Fibroblast of lung (primary cell): Measurements from ENCODE around the gene NUPR1. TPM values are rescaled to one million over a fixed set of nuclear protein-coding genes. Genes with fewer than 3 reads are reported as not detected.

ENCODE experiments used
- DNase-seq, 2 donors: peaks; one replicate each; pipeline versions ENCODE4 v3.0.0 to v3.0.0-alpha.2; 2010; ENCODE audit warnings: low read depth in 2 of 2
- H2AFZ ChIP-seq: 2 replicates; pipeline ENCODE4 v1.5.1; 2012; ENCODE audit warnings: low read length, control low read depth, inconsistent platforms
- H3K27ac ChIP-seq: 2 replicates; pipeline ENCODE4 v1.5.1; 2011; ENCODE audit warnings: low read length, control low read depth; ENCODE audit not compliant: insufficient read depth
- H3K27me3 ChIP-seq: 2 replicates; pipeline ENCODE4 v1.5.1; 2011; ENCODE audit warnings: mild to moderate bottlenecking, low read length; ENCODE audit not compliant: control insufficient read depth, insufficient read depth
- H3K36me3 ChIP-seq: 2 replicates; pipeline ENCODE4 v1.5.1; 2011; ENCODE audit warnings: low read length; ENCODE audit not compliant: control insufficient read depth, insufficient read depth
- H3K4me1 ChIP-seq: 2 replicates; pipeline ENCODE4 v1.5.1; 2011; ENCODE audit warnings: low read length; ENCODE audit not compliant: control insufficient read depth, insufficient read depth; ENCODE audit errors: extremely low read depth
- H3K4me2 ChIP-seq: 2 replicates; pipeline ENCODE4 v1.5.1; 2011; ENCODE audit warnings: low read length, control low read depth; ENCODE audit not compliant: insufficient read depth; ENCODE audit errors: extremely low read depth
- H3K4me3 ChIP-seq, 4 experiments: fragments of 200-600 bp in 1 of 4; sonication (generic) in 1 of 4; replicated peaks in 1 of 4; 2 replicates each; pipeline ENCODE4 v1.5.1; 2011 to 2016; ENCODE audit warnings: low read length in 4 of 4, low read depth in 3 of 4, mild to moderate bottlenecking in 3 of 4, control low read depth in 2 of 4, inconsistent platforms in 1 of 4, mixed read lengths in 1 of 4; ENCODE audit not compliant: insufficient read depth in 1 of 4; ENCODE audit errors: control extremely low read depth in 1 of 4
- H3K79me2 ChIP-seq: 2 replicates; pipeline ENCODE4 v1.5.1; 2012; ENCODE audit warnings: mild to moderate bottlenecking, low read length, inconsistent platforms; ENCODE audit not compliant: control insufficient read depth, insufficient read depth
- H3K9ac ChIP-seq: 2 replicates; pipeline ENCODE4 v1.5.1; 2011; ENCODE audit warnings: mild to moderate bottlenecking, low read length, control low read depth; ENCODE audit not compliant: insufficient read depth
- H3K9me3 ChIP-seq: 2 replicates; pipeline ENCODE4 v1.5.1; 2012; ENCODE audit warnings: low read depth, low read length; ENCODE audit not compliant: control insufficient read depth, insufficient read depth
- H4K20me1 ChIP-seq: 2 replicates; pipeline ENCODE4 v1.5.1; 2011; ENCODE audit warnings: low read length; ENCODE audit not compliant: control insufficient read depth, insufficient read depth; ENCODE audit errors: extremely low read depth
- EZH2 ChIP-seq: IDR thresholded peaks from 2 replicates; pipeline ENCODE4 v1.5.1; 2012; ENCODE audit warnings: low read length, control low read depth, mild to moderate bottlenecking; ENCODE audit errors: missing control alignments
- polyA plus RNA-seq, 2 donors: library from polyadenylated mRNA; depleted of rRNA in 1 of 2; stranded (reverse) in 1 of 2; unstranded in 1 of 2; fragments of >200 nt; gene quantifications; 2 replicates each; pipeline ENCODE4 v1.2.1, GENCODE V29; 2011 to 2012; ENCODE audit warnings: missing spikeins in 1 of 2
- total RNA-seq: library from RNA; depleted of rRNA; stranded (reverse); fragments of >200 nt; gene quantifications from 2 replicates; pipeline ENCODE4 v1.2.1, GENCODE V29; 2014
- TF ChIP-seq, protein P1 (sequence below), 2 donors: IDR thresholded peaks in 1 of 2; conservative IDR thresholded peaks in 1 of 2; 1 replicate in 1 of 2; 2 replicates in 1 of 2; pipeline ENCODE4 v1.5.1; 2011 to 2012; ENCODE audit warnings: low read length in 2 of 2, control low read depth in 1 of 2, inconsistent platforms in 1 of 2, low read depth in 1 of 2, mild to moderate bottlenecking in 1 of 2

NUPR1 gene
- total and polyA plus RNA-seq, 2 donors (not counting 1 experiment from before 2014, with no cell fraction given) = 38.0 to 87.0 TPM

DNA sequence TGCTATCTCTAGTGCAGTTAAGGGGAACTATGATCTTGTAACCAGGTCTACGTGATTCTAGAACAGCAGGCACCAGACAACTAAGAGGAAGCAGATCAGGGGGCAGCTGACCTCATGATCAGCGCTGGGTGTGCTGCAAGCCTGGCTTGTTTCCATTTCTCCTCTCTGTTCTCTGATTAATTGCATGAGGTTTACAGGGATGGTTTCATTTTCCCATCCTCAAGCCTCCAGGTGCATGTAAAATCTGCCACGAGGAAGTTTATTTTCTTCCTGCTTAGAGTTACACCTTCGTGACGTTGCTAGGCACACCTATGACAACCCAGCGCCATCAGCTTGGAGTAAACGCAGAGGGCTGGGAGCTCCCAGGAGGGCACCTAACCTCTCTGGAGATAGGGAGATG is 4.3 kb upstream of the NUPR1 start:
- TF ChIP-seq, protein P1, sequence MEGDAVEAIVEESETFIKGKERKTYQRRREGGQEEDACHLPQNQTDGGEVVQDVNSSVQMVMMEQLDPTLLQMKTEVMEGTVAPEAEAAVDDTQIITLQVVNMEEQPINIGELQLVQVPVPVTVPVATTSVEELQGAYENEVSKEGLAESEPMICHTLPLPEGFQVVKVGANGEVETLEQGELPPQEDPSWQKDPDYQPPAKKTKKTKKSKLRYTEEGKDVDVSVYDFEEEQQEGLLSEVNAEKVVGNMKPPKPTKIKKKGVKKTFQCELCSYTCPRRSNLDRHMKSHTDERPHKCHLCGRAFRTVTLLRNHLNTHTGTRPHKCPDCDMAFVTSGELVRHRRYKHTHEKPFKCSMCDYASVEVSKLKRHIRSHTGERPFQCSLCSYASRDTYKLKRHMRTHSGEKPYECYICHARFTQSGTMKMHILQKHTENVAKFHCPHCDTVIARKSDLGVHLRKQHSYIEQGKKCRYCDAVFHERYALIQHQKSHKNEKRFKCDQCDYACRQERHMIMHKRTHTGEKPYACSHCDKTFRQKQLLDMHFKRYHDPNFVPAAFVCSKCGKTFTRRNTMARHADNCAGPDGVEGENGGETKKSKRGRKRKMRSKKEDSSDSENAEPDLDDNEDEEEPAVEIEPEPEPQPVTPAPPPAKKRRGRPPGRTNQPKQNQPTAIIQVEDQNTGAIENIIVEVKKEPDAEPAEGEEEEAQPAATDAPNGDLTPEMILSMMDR (conservative IDR thresholded peaks at IDR 0.05 in 1 of 2, IDR thresholded peaks at IDR 0.05 in 1 of 2; ENCODE audit: low read depth in 1 of 2, low read length in 2 of 2) = no peak
- TF ChIP-seq EZH2 = no peak
- Histone ChIP-seq H3K9ac (no peak overlapping the region), H3K27me3 (no peaks in the 10 kb centered on the region), H3K79me2 (peaks cover 4% of the 10 kb centered on the region), H3K27ac (no peak overlapping the region), H4K20me1 (no peaks in the 10 kb centered on the region), H3K4me3 (no peak overlapping the region), H3K4me2 (no peak overlapping the region), H3K9me3 (no peaks in the 10 kb centered on the region), H3K36me3 (no peaks in the 10 kb centered on the region), H3K4me1 (peaks cover 4% of the 10 kb centered on the region), H2AFZ (no peak overlapping the region)
- no peak for DNase-seq

DNA sequence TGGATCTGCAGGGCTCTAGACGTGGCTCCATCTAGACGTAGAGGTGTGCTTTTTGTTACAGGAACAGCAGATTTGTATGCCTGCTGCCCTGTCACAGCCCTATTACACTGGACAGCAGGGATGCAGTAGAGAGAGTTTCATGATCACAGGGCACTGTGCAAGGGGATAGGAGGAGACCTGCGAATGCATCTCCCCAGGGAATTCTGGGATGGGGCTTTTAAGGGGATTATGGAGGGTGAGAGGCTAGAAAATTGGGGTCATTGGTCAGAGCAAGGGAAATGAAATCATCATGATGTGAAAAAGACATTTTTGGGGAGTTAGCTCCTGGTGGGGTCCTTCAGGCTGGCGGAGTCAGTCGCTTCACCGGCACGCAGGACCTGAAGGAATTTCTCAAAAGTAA is 3.9 kb upstream of the NUPR1 start:
- no peaks in the 10 kb centered on the region for H3K9me3 ChIP-seq
- no peak overlapping the region for H3K9ac ChIP-seq
- no peak overlapping the region for H3K27ac ChIP-seq
- H4K20me1 ChIP-seq = no peaks in the 10 kb centered on the region
- peaks cover 9% of the 10 kb centered on the region for H3K79me2 ChIP-seq
- H3K4me1 ChIP-seq = peaks cover 8% of the 10 kb centered on the region
- DNase-seq = no peak
- H2AFZ ChIP-seq = no peak overlapping the region
- H3K4me2 ChIP-seq = no peak overlapping the region
- no peaks in the 10 kb centered on the region for H3K27me3 ChIP-seq
- H3K36me3 ChIP-seq = no peaks in the 10 kb centered on the region
- TF ChIP-seq EZH2 = no peak
- TF ChIP-seq, protein P1 (conservative IDR thresholded peaks at IDR 0.05 in 1 of 2, IDR thresholded peaks at IDR 0.05 in 1 of 2; ENCODE audit: low read depth in 1 of 2, low read length in 2 of 2) = no peak
- H3K4me3 ChIP-seq = no peak overlapping the region

DNA sequence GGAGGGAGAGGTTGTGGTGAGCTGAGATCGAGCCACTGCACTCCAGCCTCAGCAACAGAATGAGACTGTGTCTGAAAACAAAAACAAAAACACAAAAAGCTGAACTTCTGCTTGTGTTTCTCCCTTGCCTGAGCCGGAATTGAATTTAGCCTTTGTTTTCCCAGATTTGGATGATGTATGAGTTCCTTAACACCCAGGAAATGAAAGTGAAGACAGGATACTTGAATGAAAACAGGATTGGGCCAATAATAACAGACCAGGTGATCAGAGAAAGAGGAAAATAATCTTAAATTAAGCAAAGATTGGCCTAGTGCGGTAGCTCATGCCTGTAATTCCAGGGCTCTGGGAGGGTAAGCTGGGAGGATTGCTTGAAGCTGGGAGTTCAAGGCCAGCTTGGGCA is 1.6 kb upstream of the NUPR1 start:
- Histone ChIP-seq H3K9ac (no peak overlapping the region), H3K36me3 (peaks cover 4% of the 10 kb centered on the region), H4K20me1 (no peaks in the 10 kb centered on the region), H3K4me2 (no peak overlapping the region), H3K27me3 (no peaks in the 10 kb centered on the region), H3K79me2 (peaks cover 13% of the 10 kb centered on the region), H3K9me3 (no peaks in the 10 kb centered on the region), H3K27ac (no peak overlapping the region), H3K4me3 (no peak overlapping the region), H3K4me1 (peaks cover 10% of the 10 kb centered on the region), H2AFZ (no peak overlapping the region)
- TF ChIP-seq EZH2 = no peak
- TF ChIP-seq, protein P1 (conservative IDR thresholded peaks at IDR 0.05 in 1 of 2, IDR thresholded peaks at IDR 0.05 in 1 of 2; ENCODE audit: low read depth in 1 of 2, low read length in 2 of 2) = no peak
- DNase-seq = no peak
